Fibroblast of mammary gland (primary cell): Measurements from ENCODE around the gene CPED1.

Experiments used
- DNase-seq: peaks from one replicate; pipeline ENCODE4 v3.0.0-alpha.2; 2010; ENCODE audit warnings: low read depth
- H3K4me3 ChIP-seq: 2 replicates; pipeline ENCODE4 v1.5.1; 2011; ENCODE audit warnings: low read depth, mild to moderate bottlenecking, low read length, moderate library complexity; ENCODE audit not compliant: control insufficient read depth
- CTCF ChIP-seq: conservative IDR thresholded peaks from 2 replicates; pipeline ENCODE4 v1.5.1; 2011; ENCODE audit warnings: low read depth, low read length, inconsistent platforms; ENCODE audit not compliant: control insufficient read depth, insufficient read depth

Gene CPED1

GRCh38 chr7:121262221-121262620 is 273.7 kb downstream of the CPED1 start:
- no peak for DNase-seq
- TF ChIP-seq CTCF: no peak
- H3K4me3 ChIP-seq: no peak overlapping the region

- no peak for DNase-seq
- TF ChIP-seq CTCF: no peak
- no peak overlapping the region for H3K4me3 ChIP-seq
Measured at GRCh38 chr7:121262969-121263368, 274.5 kb downstream of the CPED1 start.

- TF ChIP-seq CTCF: no peak
- no peak for DNase-seq
- H3K4me3 ChIP-seq: no peak overlapping the region
Measured at GRCh38 chr7:121266307-121266894, 277.9 kb downstream of the CPED1 start.

- no peak for TF ChIP-seq CTCF
- no peak overlapping the region for H3K4me3 ChIP-seq
- DNase-seq: peak; percentile 21
Measured at GRCh38 chr7:121267612-121268011, 279.1 kb downstream of the CPED1 start.

GRCh38 chr7:121269798-121270197 is 281.3 kb downstream of the CPED1 start:
- no peak for DNase-seq
- TF ChIP-seq CTCF: no peak
- no peak overlapping the region for H3K4me3 ChIP-seq

GRCh38 chr7:121271098-121271497 is 282.6 kb downstream of the CPED1 start:
- no peak for DNase-seq

More at GRCh38 chr7:121271098-121271497, 282.6 kb downstream of the CPED1 start:
- TF ChIP-seq CTCF: no peak
- H3K4me3 ChIP-seq: no peak overlapping the region
